ENCODE data around the gene BTRC.
A peak's percentile ranks its signal among the peaks of the same experiment; 100 is the strongest.
"Not testable (repeated sequence)": the region's sequence is repeated elsewhere in the genome, so short reads cannot be mapped to it uniquely, and the experiment has no call there.

Gene BTRC

GRCh38 chr10:101354328-101355071 is 535 bp downstream of the BTRC start:
- TF ChIP-seq CTCF (IDR thresholded peaks at IDR 0.05; ENCODE audit: low read depth, low read length), result 0 out of 2 replicates have a peak, but pooled peaks have one; percentile 17
- no peaks in the 10 kb centered on the region for H3K27me3 ChIP-seq (ENCODE audit: insufficient read depth, low read depth, severe bottlenecking)
- peaks cover 13% of the 10 kb centered on the region for H3K36me3 ChIP-seq
- peak overlapping the region; percentile 85 for H3K27ac ChIP-seq
- H3K9me3 ChIP-seq (ENCODE audit: severe bottlenecking), result no peaks in the 10 kb centered on the region
- peak; percentile 81 for DNase-seq
- H3K4me3 ChIP-seq (ENCODE audit: low read depth, low read length), result peak overlapping the region; percentile 95

GRCh38 chr10:101355072-101355706 is 1.2 kb downstream of the BTRC start:
- no peaks in the 10 kb centered on the region for H3K9me3 ChIP-seq (ENCODE audit: severe bottlenecking)
- H3K4me3 ChIP-seq (ENCODE audit: low read depth, low read length), result peak overlapping the region; percentile 95
- no peak for TF ChIP-seq CTCF (IDR thresholded peaks at IDR 0.05; ENCODE audit: low read depth, low read length)
- DNase-seq, result no peak
- H3K36me3 ChIP-seq, result peaks cover 13% of the 10 kb centered on the region
- peak overlapping the region; percentile 85 for H3K27ac ChIP-seq
- H3K27me3 ChIP-seq (ENCODE audit: insufficient read depth, low read depth, severe bottlenecking), result no peaks in the 10 kb centered on the region

DNA sequence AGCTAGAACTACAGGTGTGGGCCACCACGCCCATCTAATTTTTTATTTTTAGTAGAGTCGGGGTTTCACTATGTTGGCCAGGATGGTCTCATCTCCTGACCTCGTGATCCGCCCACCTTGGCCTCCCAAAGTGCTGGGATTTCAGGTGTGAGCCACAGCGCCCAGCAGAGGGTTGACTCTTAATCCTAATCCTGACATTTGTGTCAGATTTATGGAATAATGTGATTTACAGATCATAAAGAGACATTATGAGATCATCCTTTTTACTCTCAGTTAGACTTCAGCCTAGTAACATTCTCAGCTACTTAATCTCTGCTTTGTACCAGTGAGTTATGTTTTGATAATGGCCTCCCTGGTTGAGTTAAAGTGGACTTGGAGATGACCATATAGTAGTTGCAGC is 2.2 kb downstream of the BTRC start:
- Histone ChIP-seq H3K4me3 (ENCODE audit: low read depth, low read length) (no peak overlapping the region), H3K36me3 (peaks cover 19% of the 10 kb centered on the region), H3K27ac (no peak overlapping the region), H3K27me3 (ENCODE audit: insufficient read depth, low read depth, severe bottlenecking) (no peaks in the 10 kb centered on the region), H3K9me3 (ENCODE audit: severe bottlenecking) (no peaks in the 10 kb centered on the region)
- no peak for DNase-seq
- TF ChIP-seq CTCF (IDR thresholded peaks at IDR 0.05; ENCODE audit: low read depth, low read length), result no peak

DNA sequence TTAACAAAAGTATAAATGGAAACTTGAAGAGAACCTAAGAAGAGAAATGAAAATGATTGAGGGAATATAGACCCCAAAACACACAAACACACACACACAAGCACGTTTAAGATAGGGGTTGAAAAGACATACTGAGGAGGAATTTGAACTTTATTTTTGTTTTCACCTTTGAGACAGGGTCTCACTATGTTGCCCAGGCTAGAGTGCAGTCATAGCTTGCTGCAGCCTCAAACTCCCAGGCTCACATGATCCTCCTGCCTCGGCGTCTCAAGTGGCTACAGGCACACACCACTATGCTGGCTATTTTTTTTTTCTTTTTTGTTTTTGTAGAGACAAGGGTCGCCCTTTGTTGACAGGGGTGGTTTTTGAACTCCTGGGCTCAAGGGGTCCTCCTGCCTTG is 4.0 kb downstream of the BTRC start:
- no peak for TF ChIP-seq CTCF (IDR thresholded peaks at IDR 0.05; ENCODE audit: low read depth, low read length)
- H3K9me3 ChIP-seq (ENCODE audit: severe bottlenecking), result no peaks in the 10 kb centered on the region
- no peak overlapping the region for H3K4me3 ChIP-seq (ENCODE audit: low read depth, low read length)

DNA sequence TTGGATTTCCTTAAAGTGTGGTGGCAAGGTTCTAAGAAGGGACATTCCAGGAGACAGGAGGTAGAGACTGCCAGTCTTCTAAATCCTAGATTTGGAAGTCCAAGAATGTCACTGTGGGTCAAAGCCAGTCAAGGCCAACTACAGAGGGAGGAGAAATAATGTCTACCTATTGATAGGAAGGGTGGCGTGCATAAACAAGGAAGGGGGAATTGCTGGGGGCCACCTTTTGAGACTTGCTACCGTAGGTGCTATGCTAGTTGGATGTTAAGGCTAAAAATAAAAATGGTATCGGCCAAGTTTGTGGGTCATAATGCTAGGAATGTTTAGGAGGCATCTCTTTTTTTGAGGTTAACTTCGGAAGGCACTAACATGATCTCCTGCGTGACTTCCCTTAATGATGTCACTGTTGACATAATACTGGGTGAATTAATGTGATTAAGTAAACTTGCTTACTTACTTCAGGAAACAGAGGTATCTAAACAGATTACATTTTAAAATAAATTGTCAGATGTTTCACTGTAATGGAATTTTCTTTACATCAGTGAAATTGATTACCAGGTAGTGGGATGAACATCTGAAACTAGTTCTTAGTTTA is 4.8 kb downstream of the BTRC start:
- Histone ChIP-seq H3K9me3 (ENCODE audit: severe bottlenecking) (no peaks in the 10 kb centered on the region), H3K4me3 (ENCODE audit: low read depth, low read length) (no peak overlapping the region), H3K27me3 (ENCODE audit: insufficient read depth, low read depth, severe bottlenecking) (no peaks in the 10 kb centered on the region), H3K36me3 (peaks cover 32% of the 10 kb centered on the region), H3K27ac (no peak overlapping the region)
- no peak for TF ChIP-seq CTCF (IDR thresholded peaks at IDR 0.05; ENCODE audit: low read depth, low read length)
- no peak for DNase-seq

More for the DNA sequence above, 4.0 kb downstream of the BTRC start:
- no peak for DNase-seq
- Histone ChIP-seq H3K27me3 (ENCODE audit: insufficient read depth, low read depth, severe bottlenecking) (no peaks in the 10 kb centered on the region), H3K36me3 (peaks cover 29% of the 10 kb centered on the region), H3K27ac (no peak overlapping the region)

GRCh38 chr10:101360090-101360489 is 6.1 kb downstream of the BTRC start:
- DNase-seq; H3K9me3 ChIP-seq (ENCODE audit: severe bottlenecking); H3K4me3 ChIP-seq (ENCODE audit: low read depth, low read length); H3K27me3 ChIP-seq (ENCODE audit: insufficient read depth, low read depth, severe bottlenecking); H3K27ac ChIP-seq: not testable (repeated sequence)
- peaks cover 35% of the 10 kb centered on the region for H3K36me3 ChIP-seq

GRCh38 chr10:101360841-101361240 is 6.9 kb downstream of the BTRC start:
- not testable (repeated sequence) for H3K27ac ChIP-seq; H3K9me3 ChIP-seq (ENCODE audit: severe bottlenecking); DNase-seq; H3K27me3 ChIP-seq (ENCODE audit: insufficient read depth, low read depth, severe bottlenecking); H3K4me3 ChIP-seq (ENCODE audit: low read depth, low read length)
- peaks cover 37% of the 10 kb centered on the region for H3K36me3 ChIP-seq

Measured in WERI-Rb-1 (cell line).